Uterus (tissue), 4 donors: Measurements from ENCODE around the gene KIAA0825. TPM values are rescaled to one million over a fixed set of nuclear protein-coding genes. Genes with fewer than 3 reads are reported as not detected.

ENCODE experiments used
- DNase-seq, 2 donors: peaks; one replicate each; pipeline ENCODE4 v3.0.0-alpha.2; 2019 to 2020
- H3K27ac ChIP-seq, 2 donors: fragments of 200-600 bp; sonication (generic); 1 replicate in 1 of 2; 2 replicates in 1 of 2; pipeline ENCODE4 v1.5.1; 2016 to 2018
- H3K27me3 ChIP-seq, 2 donors: fragments of 200-600 bp; sonication (generic); one replicate each; pipeline ENCODE4 v1.5.1; 2018 to 2019; ENCODE audit warnings: control low read depth in 1 of 2
- H3K36me3 ChIP-seq, 2 donors: fragments of 200-600 bp; sonication (generic); one replicate each; pipeline ENCODE4 v1.5.1; 2019; ENCODE audit warnings: control low read depth in 1 of 2
- H3K4me1 ChIP-seq, 2 donors: fragments of 200-600 bp; sonication (generic); one replicate each; pipeline ENCODE4 v1.5.1; 2018 to 2019; ENCODE audit warnings: control low read depth in 1 of 2
- H3K4me3 ChIP-seq, 2 donors: fragments of 200-600 bp; sonication (generic); 1 replicate in 1 of 2; 2 replicates in 1 of 2; pipeline ENCODE4 v1.5.1; 2018 to 2019; ENCODE audit warnings: mild to moderate bottlenecking in 1 of 2
- H3K9me3 ChIP-seq, 2 donors: fragments of 200-600 bp; sonication (generic); one replicate each; pipeline ENCODE4 v1.5.1; 2019; ENCODE audit warnings: control low read depth in 1 of 2
- CTCF ChIP-seq, 4 experiments: fragments of 200-600 bp in 2 of 4; fragments of 450-650 bp in 2 of 4; sonication (generic) in 2 of 4; IDR thresholded peaks; one replicate each; pipeline ENCODE4 v1.5.1; 2016 to 2019; ENCODE audit warnings: antibody characterized with exemption in 4 of 4, mild to moderate bottlenecking in 2 of 4, moderate library complexity in 1 of 4
- POLR2A ChIP-seq, 2 donors: fragments of 450-650 bp; IDR thresholded peaks; one replicate each; pipeline ENCODE4 v1.6.1; 2016; ENCODE audit warnings: antibody characterized with exemption in 2 of 2, mild to moderate bottlenecking in 1 of 2, moderate library complexity in 1 of 2
- intact Hi-C: fragments of 100-400 bp; cut with DNase I; formaldehyde crosslinking; loops from one replicate; pipeline ENCODE4 v1.15.1; 2023; ENCODE audit warnings: low total_unique reads
- total RNA-seq, 4 donors: library from RNA; depleted of rRNA in 3 of 4; stranded (reverse); fragments of >200 nt in 3 of 4; gene quantifications; one replicate each; pipeline versions ENCODE4 v1.1.0 to v1.2.4, GENCODE V29; 2014 to 2023
- donor health status: DM: yes; HTN: yes; CAD: no.

The KIAA0825 gene
- total RNA-seq, 4 donors from 2014 or later: 1.5 to 34.6 (median 4.5) TPM

DNA sequence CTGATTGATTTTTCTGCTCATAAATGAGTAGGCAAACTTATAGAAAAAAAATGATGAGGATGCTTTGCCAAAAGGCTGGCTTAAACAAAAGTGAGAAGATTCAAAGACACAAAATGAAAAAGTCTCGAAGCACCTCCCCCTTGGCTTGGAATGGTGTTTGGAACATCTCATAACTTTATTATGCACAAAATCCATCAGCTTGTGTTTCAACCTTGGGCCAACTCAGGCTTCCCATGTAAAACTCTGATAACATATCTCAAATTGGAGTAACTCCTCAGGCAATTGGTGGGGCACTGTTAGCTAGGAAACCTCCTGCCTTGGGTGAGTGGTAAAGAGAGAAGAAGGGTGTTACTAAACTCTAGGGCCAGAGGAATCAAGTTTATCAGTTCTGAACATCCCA lies 176.3 kb downstream of the KIAA0825 start:
- Histone ChIP-seq H3K27me3 (no peaks in the 10 kb centered on the region), H3K27ac (no peak overlapping the region), H3K4me3 (no peak overlapping the region), H3K4me1 (no peaks in the 10 kb centered on the region), H3K36me3 (no peaks in the 10 kb centered on the region), H3K9me3 (no peaks in the 10 kb centered on the region)
- intact Hi-C loops: no loop called here
- no peak for TF ChIP-seq CTCF (IDR thresholded peaks at IDR 0.05)
- no peak for TF ChIP-seq POLR2A (IDR thresholded peaks at IDR 0.05)
- no peak for DNase-seq

DNA sequence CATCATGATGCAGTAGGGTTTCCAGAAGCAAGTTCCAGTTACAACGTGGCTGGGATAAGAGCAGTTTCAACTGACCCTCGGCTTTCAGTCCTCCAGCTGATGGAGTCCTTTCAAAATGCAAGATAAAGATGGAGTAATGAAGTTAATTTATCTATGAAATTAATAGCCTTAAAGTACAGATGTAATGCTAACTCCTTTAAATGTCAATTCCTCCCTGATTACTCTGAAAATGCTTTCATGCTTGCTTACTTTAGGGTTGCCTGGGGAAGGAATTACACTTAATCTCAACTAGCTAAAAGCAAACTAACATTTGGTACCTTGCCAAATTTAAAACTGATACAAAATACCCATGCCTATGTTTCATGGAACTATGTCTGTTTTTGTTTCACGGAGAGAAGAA lies 178.4 kb downstream of the KIAA0825 start:
- Histone ChIP-seq H3K4me3 (no peak overlapping the region), H3K4me1 (no peaks in the 10 kb centered on the region), H3K36me3 (no peaks in the 10 kb centered on the region), H3K27me3 (no peaks in the 10 kb centered on the region), H3K27ac (no peak overlapping the region), H3K9me3 (no peaks in the 10 kb centered on the region)
- DNase-seq: no peak
- intact Hi-C loops: no loop called here
- no peak for TF ChIP-seq POLR2A (IDR thresholded peaks at IDR 0.05)
- no peak for TF ChIP-seq CTCF (IDR thresholded peaks at IDR 0.05)

- Histone ChIP-seq H3K27ac (no peak overlapping the region), H3K36me3 (no peaks in the 10 kb centered on the region), H3K4me1 (no peaks in the 10 kb centered on the region), H3K27me3 (no peaks in the 10 kb centered on the region), H3K4me3 (no peak overlapping the region), H3K9me3 (no peaks in the 10 kb centered on the region)
- intact Hi-C loops: no loop called here
- DNase-seq: no peak
- TF ChIP-seq POLR2A (IDR thresholded peaks at IDR 0.05): no peak
- no peak for TF ChIP-seq CTCF (IDR thresholded peaks at IDR 0.05)
Measured at GRCh38 chr5:94433397-94434163, 184.8 kb downstream of the KIAA0825 start.

DNA sequence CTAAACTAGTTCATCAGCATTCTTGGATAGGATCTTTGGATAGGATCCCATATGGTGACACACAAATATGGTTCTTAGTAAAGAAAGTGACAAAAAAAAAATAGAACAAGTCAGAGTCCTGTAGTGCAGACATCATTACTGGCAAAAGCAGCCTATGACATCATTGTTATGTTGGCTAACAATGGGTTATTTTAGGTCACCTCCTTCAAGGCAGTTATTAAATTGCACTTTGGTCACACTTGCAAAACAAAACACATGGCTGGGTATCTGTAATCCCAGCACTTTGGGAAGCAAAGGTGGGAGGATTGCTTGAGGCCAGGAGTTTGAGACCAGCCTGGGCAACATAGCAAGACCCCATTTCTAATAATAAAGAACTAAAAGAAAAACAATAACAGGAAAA lies 185.9 kb downstream of the KIAA0825 start:
- TF ChIP-seq CTCF (IDR thresholded peaks at IDR 0.05): no peak
- TF ChIP-seq POLR2A (IDR thresholded peaks at IDR 0.05): no peak
- intact Hi-C loops: no loop called here
- no peak overlapping the region for H3K4me3 ChIP-seq

GRCh38 chr5:94431696-94432095 lies 186.7 kb downstream of the KIAA0825 start:
- no peak overlapping the region for H3K27ac ChIP-seq
- no peaks in the 10 kb centered on the region for H3K4me1 ChIP-seq
- H3K4me3 ChIP-seq: no peak overlapping the region
- no peak for TF ChIP-seq POLR2A (IDR thresholded peaks at IDR 0.05)
- TF ChIP-seq CTCF (IDR thresholded peaks at IDR 0.05): no peak
- DNase-seq: no peak
- intact Hi-C loops: no loop called here
- no peaks in the 10 kb centered on the region for H3K36me3 ChIP-seq
- no peaks in the 10 kb centered on the region for H3K27me3 ChIP-seq
- no peaks in the 10 kb centered on the region for H3K9me3 ChIP-seq

More for the DNA sequence above, 185.9 kb downstream of the KIAA0825 start:
- no peaks in the 10 kb centered on the region for H3K36me3 ChIP-seq
- no peak for DNase-seq
- no peaks in the 10 kb centered on the region for H3K4me1 ChIP-seq
- H3K27ac ChIP-seq: no peak overlapping the region
- H3K9me3 ChIP-seq: no peaks in the 10 kb centered on the region
- no peaks in the 10 kb centered on the region for H3K27me3 ChIP-seq
